ENCODE data around the gene MBD4.

GRCh38 chr3:129416415-129416814 is 23.3 kb downstream of the MBD4 start:
- TF ChIP-seq POLR2A (IDR thresholded peaks at IDR 0.05) (no peak), CTCF (IDR thresholded peaks at IDR 0.05) (no peak)

Data from right lobe of liver (tissue), 4 donors.